Ovary (tissue), 9 donors: ENCODE data around the gene NRXN2. TPM values are rescaled to one million over a fixed set of nuclear protein-coding genes. Genes with fewer than 3 reads are reported as not detected.
A peak's percentile ranks its signal among the peaks of the same experiment; 100 is the strongest.

ENCODE experiments used
- DNase-seq, 5 donors: peaks; one replicate each; pipeline ENCODE4 v3.0.0-alpha.2; 2019 to 2020
- H3K27ac ChIP-seq, 2 donors: fragments of 200-600 bp; one replicate each; pipeline versions ENCODE4 v1.5.1 to v1.8.0; 2019 to 2022
- H3K27me3 ChIP-seq: fragments of 200-600 bp; one replicate; pipeline ENCODE4 v1.8.0; 2022
- H3K36me3 ChIP-seq: fragments of 200-600 bp; sonication (generic); one replicate; pipeline ENCODE4 v1.5.1; 2019
- H3K4me1 ChIP-seq: one replicate; pipeline ENCODE4 v1.8.1; 2013; ENCODE audit warnings: mild to moderate bottlenecking, moderate library complexity; ENCODE audit not compliant: insufficient read depth
- H3K4me3 ChIP-seq: fragments of 200-600 bp; sonication (generic); one replicate; pipeline ENCODE4 v1.5.1; 2017
- H3K9me3 ChIP-seq, 2 donors: fragments of 200-600 bp in 1 of 2; sonication (generic) in 1 of 2; one replicate each; pipeline versions ENCODE4 v1.5.1 to v1.8.1; 2013 to 2019; ENCODE audit warnings: mild to moderate bottlenecking in 1 of 2, moderate library complexity in 1 of 2
- CTCF ChIP-seq, 3 donors: fragments of 450-650 bp in 2 of 3; fragments of 200-600 bp in 1 of 3; IDR thresholded peaks; one replicate each; pipeline versions ENCODE4 v1.5.1 to v1.8.0; 2016 to 2022; ENCODE audit warnings: antibody characterized with exemption in 3 of 3, mild to moderate bottlenecking in 1 of 3
- EP300 ChIP-seq: sonication (generic); formaldehyde crosslinking; IDR thresholded peaks from one replicate; pipeline ENCODE4 v1.6.1; 2017; ENCODE audit warnings: antibody characterized with exemption
- POLR2A ChIP-seq: fragments of 450-650 bp; IDR thresholded peaks from one replicate; pipeline ENCODE4 v1.6.1; 2017; ENCODE audit warnings: antibody characterized with exemption, mild to moderate bottlenecking, moderate library complexity
- WGBS, 3 donors: extraction: QIAGEN DNeasy Blood & Tissue Kit in 1 of 3; methylation state at CpG; one replicate each; pipeline versions ENCODE4 v1.1.5 to v1.1.7; 2013 to 2017; 5-methylcytosine and 5-hydroxymethylcytosine counted together
- intact Hi-C, 4 donors: fragments of 100-400 bp; cut with DNase I; formaldehyde crosslinking; loops; one replicate each; pipeline versions ENCODE4 v1.11.0 to v1.15.1; 2022 to 2023
- polyA plus RNA-seq, 2 donors: library from polyadenylated mRNA; stranded (reverse); fragments of 200-250 nt in 1 of 2; fragments of 350-450 nt in 1 of 2; fragmentation: Illumina TruSeq in 1 of 2; extraction: RNeasy Lipid Tissue Mini Kit (QIAGEN cat#74804) in 1 of 2; gene quantifications; one replicate each; pipeline ENCODE4 v1.2.3, GENCODE V29; 2013 to 2014
- total RNA-seq, 7 donors: library from RNA; depleted of rRNA in 2 of 7; stranded (reverse); fragments of >200 nt in 2 of 7; fragmentation: NEBNext Ultra II Directional in 3 of 7; extraction: Animal tissue kit (Norgen Biotek cat#: 25700) in 3 of 7; gene quantifications; one replicate each; pipeline versions ENCODE4 v1.1.0 to v1.2.4, GENCODE V29; 2016 to 2023
- donor health status: DM: no; HTN: no; CAD: no; lungs with moderate emphysema.
- donor health status: DM: no; HTN: no; CAD: no.
- donor health status: Bipolar disorder and iron deficiency.
- donor health status: DM: yes; HTN: yes; CAD: no.
- donor health status: DM: no; HTN: no; CAD: no.
- donor health status: DM: yes; HTN: yes; CAD: no.

Gene NRXN2
- total and polyA plus RNA-seq, 9 donors: 6.4 to 64.1 (median 19.7) TPM

GRCh38 chr11:64745189-64745520, 22.2 kb upstream of the NRXN2 start:
- intact Hi-C loops: no loop called here
- H3K4me1 ChIP-seq: peaks cover 11% of the 10 kb centered on the region
- peak in 3 of 5 donors; percentile 54 to 67 (median 61) for DNase-seq

DNA sequence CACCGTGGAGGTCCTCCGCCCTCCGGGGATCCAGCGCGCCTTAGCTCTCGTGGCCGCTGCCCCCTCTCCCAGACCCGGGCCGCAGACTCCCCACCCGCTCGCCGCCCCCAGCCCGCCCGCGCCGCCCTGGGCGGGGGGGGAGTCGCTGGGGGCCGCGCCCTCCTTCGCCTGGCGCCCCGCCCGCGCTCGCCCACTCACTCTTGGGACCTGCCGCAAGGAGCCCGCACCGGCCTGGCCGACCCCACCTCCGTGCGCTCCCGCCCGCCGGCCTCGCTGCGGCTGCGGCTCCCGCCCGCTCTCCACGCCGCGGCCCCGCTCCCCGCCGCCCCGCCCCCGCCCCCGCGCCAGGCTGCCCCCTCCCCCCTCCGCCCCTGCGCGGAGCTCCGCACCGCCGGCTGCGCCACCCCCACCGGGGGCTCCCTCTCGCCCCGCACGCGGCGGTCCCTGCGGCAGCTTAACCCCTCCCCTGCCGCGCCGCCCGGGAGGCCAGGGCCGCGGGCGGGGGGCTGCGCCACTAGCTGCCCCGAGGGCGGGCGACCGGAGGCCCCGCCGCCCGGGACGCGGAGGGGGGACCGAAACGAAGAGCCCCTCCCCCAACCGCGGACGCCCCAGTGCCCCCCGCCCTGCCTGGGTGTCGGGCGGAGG, 21.7 kb upstream of the NRXN2 start:
- TF ChIP-seq EP300: no peak
- no peak for TF ChIP-seq CTCF (IDR thresholded peaks at IDR 0.05)
- no peak for TF ChIP-seq POLR2A
- H3K9me3 ChIP-seq: no peaks in the 10 kb centered on the region
- intact Hi-C loops: loop anchor here in 1 of 4 donors (5.0 kb wide), 1 partner anchor 33 kb away; the partner anchor contains the start of gene SF1
- H3K4me3 ChIP-seq: peak overlapping the region; percentile 44
- no peak for DNase-seq
- H3K27me3 ChIP-seq: no peaks in the 10 kb centered on the region
- H3K36me3 ChIP-seq: no peaks in the 10 kb centered on the region
- peaks cover 11% of the 10 kb centered on the region for H3K4me1 ChIP-seq
- H3K27ac ChIP-seq: peak overlapping the region in 1 of 2 donors; percentile 19
- WGBS, 3 donors: 0 to 1% (median 0%) methylated on average over 7 to 83 of the region's 89 CpGs

More at GRCh38 chr11:64745189-64745520, 22.2 kb upstream of the NRXN2 start:
- no peaks in the 10 kb centered on the region for H3K9me3 ChIP-seq
- no peaks in the 10 kb centered on the region for H3K36me3 ChIP-seq
- WGBS, 3 donors: 0 to 1% (median 0%) methylated on average over 18 to 20 of the region's 20 CpGs
- H3K27me3 ChIP-seq: no peaks in the 10 kb centered on the region
- TF ChIP-seq POLR2A: peak; percentile 12
- no peak for TF ChIP-seq CTCF (IDR thresholded peaks at IDR 0.05)
- H3K27ac ChIP-seq: peak overlapping the region in 1 of 2 donors; percentile 19
- peak overlapping the region; percentile 44 for H3K4me3 ChIP-seq

DNA sequence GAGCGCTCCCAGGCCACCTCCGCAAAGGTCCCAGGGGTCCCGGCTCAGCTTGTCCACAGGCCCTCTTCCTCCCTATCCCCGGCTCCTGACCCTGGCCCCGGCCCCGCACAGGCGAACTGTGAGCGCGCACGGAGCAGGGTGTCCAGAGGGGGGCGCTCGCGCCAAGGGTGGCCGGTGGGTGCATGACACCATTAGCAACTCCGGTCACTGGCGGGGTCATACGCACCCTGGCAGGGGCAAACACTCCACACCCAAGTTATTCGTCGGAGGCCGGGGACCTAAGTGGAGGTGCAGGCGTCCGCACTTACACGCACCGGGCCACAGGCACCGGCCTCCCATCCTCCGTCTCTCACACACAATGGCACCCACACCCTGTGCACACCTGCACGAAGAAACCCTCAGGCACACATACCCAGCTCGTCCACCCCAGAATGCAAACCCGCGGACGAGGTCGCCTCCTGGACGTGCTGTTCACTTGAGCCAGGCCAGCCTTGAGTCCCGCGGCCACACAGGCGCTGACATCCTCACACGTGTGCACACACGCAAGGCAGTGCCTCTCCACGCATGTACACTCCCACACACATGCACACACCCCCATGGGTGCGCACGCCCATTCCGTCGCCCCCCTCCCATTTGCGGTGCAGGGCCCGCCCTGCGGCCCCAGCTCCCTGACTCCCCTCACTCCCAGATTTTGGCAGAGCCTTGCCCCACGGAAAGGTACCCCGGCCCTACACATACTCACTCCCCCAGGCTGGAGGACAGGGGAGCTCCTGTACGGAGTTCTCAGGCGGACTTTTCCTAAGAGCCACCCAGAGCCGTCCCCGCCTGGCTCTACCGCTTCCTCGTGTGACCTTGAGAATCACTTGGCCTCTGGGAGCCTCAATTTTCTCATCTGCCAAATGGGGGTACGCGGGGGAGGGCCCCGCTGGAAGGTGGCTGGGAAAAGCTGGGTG, 20.9 kb upstream of the NRXN2 start, which contains the start of gene RASGRP2:
TSS of gene RASGRP2 (minus strand) at position 552 of the 953 bp plus-strand sequence. CDS start 1,276 bp downstream, outside the sequence.
- H3K4me1 ChIP-seq: peaks cover 11% of the 10 kb centered on the region
- intact Hi-C loops: loop anchor here in 1 of 4 donors (5.0 kb wide), 1 partner anchor 33 kb away; the partner anchor contains the start of gene SF1
- DNase-seq: peak; percentile 50 to 81 (median 68)
- H3K27me3 ChIP-seq: no peaks in the 10 kb centered on the region
- peak within 1 kb of the TSS in 1 of 2 donors; percentile 19 for H3K27ac ChIP-seq
- no peaks in the 10 kb centered on the region for H3K36me3 ChIP-seq
- peak within 1 kb of the TSS; percentile 44 for H3K4me3 ChIP-seq
- no peaks in the 10 kb centered on the region for H3K9me3 ChIP-seq
- TF ChIP-seq POLR2A (no peak), CTCF (IDR thresholded peaks at IDR 0.05) (peak in 2 of 3 donors; percentile 47 to 48)
- 1 to 2% (median 2%) methylated on average over 43 to 57 of the region's 57 CpGs for WGBS, 3 donors

- TF ChIP-seq EP300 (no peak), CTCF (IDR thresholded peaks at IDR 0.05) (peak; percentile 18 to 69 (median 44)), POLR2A (no peak)
- peak; percentile 48 to 81 (median 75) for DNase-seq
- WGBS, 3 donors: 0 to 1% (median 1%) methylated on average over 26 to 58 of the region's 58 CpGs
- Histone ChIP-seq H3K27ac (no peak overlapping the region), H3K9me3 (no peaks in the 10 kb centered on the region), H3K4me1 (peaks cover 11% of the 10 kb centered on the region), H3K36me3 (no peaks in the 10 kb centered on the region), H3K4me3 (peak overlapping the region; percentile 44), H3K27me3 (no peaks in the 10 kb centered on the region)
- intact Hi-C loops: loop anchor here in 1 of 4 donors (5.0 kb wide), 1 partner anchor 34 kb away; the partner anchor contains the start of gene SF1
Observed at GRCh38 chr11:64742889-64743590, 20.0 kb upstream of the NRXN2 start.
